ENCODE measurements around the gene ASB13.
A peak's percentile ranks its signal among the peaks of the same experiment; 100 is the strongest.
"Not testable (repeated sequence)": the region's sequence is repeated elsewhere in the genome, so short reads cannot be mapped to it uniquely, and the experiment has no call there.

The ASB13 gene

DNA sequence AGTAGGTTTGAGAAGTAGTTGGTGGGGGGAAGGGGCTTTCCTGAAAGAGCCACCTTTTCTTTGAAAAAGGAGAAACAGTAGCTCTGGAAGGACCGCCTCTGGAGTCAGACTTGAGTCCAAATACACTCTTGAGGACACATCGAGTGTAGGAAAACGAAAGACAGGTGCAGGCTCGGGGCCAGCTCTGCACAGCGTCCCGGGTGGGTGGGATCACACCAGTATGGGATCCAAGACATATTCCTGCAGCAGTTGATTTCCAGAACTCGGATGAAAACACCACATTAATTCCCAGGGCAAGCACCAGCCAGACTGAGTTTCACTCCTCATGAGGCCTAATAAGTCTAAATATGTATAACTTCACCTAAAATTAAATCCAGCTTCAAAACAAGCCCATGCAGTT is 61.4 kb downstream of the ASB13 start:
- no peak for DNase-seq

DNA sequence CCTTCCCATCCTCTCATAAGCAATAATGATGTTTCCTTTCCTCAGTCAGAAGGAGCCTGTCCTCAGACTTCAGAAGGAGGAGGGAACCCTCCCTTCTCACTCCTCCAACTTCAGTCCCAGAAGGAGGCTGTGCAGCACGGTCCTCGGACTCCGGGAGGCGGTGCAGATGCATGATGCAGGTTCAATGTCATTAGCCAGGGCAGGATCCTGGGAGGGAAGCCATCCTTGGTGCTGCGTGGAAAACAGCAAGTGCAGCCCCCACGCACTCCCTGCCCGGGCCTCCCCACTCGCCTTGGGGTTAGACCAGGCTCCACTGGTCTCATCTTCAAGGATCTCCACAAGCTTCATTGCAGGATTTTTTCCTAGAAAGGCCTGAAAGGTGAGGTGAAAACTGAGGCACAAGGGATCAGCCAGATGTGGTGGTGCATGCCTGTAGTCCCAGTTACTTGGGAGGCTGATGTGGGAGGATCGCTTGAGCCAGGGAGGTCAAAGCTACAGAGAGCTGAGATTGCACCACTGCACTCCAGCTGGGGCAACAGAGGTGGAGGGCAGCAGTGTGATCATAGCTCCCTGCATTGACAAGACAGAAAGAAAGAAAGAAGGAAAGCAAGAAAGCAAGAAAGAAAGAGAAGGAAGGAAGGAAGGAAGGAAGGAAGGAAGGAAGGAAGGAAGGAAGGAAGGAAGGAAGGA is 62.0 kb downstream of the ASB13 start:
- no peak for DNase-seq

DNA sequence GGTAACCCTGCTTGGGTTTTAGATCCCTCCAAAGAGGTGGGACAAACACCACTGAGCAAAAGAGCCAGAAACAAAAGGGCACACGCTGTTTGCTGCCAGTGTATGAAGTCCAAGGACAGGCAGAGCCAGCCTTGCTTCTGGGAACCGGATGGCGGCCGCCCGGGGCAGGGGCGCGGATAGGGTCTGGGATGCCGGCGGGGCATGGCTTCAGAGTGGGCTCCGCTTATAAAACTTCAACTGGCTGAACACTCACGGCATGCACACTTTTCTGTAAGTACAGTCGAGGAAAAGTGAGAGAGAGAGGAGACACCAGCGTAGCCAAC is 62.6 kb downstream of the ASB13 start:
- DNase-seq, result no peak

GRCh38 chr10:5603091-5603847 is 63.1 kb downstream of the ASB13 start:
- no peak for DNase-seq

DNA sequence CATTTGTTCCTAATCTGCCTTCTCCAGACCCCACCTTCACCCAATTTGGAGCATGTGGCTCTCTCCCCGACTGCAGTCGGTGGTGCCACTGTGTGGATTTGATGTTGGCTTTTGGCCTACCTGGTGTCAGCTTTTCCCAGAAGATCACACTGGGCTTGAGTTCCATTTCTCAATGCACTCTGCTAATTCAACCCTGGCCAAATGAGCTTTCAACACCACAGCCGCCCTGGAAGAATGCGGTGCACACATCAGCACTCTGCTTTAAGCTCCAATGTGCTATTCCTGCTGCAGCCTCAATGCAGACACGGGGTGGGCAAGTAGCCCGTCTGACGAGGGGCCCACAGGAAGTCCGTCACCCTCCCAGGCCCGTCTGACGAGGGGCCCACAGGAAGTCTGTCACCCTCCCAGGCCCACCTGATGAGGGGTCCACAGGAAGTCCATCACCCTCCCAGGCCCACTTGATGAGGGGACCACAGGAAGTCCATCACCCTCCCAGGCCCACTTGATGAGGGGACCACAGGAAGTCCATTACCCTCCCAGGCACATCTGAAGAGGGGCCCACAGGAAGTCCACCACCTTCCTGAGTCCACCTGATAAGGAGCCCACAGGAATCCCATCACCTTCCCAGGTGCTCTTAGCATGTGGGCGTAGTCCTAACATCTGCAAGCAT is 64.4 kb downstream of the ASB13 start:
- DNase-seq, result no peak

GRCh38 chr10:5600908-5601307 is 65.5 kb downstream of the ASB13 start:
- DNase-seq, result no peak

GRCh38 chr10:5599613-5600520 is 66.5 kb downstream of the ASB13 start:
- DNase-seq, result no peak

DNA sequence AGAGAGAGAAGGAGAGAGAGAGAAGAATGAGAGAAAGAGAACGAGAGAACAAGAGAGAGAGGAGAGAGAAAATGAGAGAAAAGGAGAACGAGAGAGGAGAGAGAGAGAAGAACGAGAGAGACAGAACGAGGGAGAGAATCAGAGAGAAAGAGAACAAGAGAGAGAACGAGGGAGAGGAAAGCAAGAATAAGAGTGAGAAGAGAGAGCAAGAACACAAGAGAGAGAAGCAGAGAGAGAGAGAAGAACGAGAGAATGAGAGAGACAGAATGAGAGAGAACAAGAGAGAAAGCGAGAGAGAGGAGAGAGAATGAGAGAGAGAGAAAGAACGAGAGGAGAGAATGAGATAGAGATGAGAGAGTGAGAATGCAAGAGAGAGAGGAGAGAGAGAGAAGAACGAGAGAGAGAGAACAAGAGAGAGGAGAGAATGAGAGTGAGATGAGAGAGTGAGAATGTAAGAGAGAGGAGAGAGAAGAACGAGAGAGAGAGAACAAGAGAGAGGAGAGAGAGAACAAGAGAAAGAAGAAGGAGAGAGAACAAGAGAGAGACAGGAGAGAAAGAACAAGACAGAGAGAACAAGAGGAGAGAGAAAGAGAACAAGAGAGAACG is 68.2 kb downstream of the ASB13 start:
- no peak for DNase-seq

DNA sequence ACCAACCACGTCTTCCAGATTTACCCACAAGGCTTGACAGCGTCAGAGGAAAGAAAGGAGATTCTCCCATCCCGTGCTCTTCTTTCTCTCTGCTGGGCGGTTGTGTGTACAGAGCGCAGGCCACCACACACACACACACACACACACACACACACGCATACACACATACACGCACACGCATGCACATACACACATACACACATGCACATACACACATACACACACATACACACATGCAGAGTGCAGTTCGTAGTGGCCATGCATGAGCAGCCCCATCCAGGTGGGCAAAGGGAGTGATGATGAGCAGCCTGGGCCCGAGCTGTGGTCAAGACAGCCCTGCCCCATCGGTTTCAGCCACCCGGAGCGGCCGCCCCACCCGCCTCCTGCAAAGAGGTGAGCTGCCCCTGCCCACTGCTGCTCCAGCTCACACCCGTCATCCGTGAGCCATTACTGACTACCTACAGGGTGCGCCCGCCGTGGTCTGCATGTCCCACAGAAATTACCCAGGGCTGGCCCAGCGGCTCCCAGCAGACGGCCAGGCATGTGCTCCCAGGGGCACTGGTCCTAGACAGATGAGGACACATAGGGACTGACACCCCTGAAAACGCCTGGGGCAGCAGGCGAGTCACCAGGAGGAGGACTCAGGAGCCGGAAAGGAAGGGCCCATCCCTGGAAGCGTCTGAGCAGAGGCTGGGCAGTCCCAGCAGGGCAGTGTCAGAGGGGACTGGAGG is 69.6 kb downstream of the ASB13 start:
- DNase-seq, result no peak

- no peak for DNase-seq
Measured at GRCh38 chr10:5595994-5596471, 70.4 kb downstream of the ASB13 start.

DNA sequence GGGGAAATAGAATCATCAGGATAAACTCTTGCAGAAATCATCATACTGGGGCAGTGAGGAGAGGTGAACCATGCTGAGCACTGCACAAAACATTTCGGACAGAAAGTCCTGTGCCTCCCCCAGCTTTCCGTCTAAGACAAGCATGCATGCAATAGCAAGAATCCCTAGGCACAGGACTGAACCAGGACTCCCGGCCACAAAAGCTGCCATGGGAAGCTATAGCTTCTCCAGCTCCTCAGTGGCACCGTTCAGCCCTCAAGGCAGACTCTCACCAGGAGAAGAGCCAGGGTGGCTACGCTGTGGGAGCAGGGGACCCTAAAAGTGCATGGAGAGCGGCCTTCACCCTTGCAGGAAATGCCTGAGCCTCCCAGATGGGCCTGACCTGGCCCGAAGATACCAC is 70.8 kb downstream of the ASB13 start:
- DNase-seq, result no peak

DNA sequence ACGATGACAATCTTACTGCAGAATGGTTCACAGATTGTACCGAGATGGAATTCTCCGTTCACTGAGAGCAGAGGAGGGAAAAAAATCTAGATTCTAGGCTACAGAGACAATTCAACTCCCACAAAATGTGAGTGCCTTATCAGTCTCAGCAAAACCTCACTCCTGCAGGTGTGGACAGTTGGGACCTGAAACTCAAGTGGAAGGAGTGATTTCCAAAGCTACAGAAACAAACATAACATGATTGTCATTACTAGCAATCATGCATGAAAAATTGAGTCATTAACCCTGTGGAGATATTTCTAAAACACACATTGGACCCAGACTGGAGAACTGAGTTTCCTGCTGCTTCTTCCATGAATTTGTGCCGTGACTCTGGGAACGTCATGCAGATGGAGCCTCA is 71.3 kb downstream of the ASB13 start:
- DNase-seq, result no peak

DNA sequence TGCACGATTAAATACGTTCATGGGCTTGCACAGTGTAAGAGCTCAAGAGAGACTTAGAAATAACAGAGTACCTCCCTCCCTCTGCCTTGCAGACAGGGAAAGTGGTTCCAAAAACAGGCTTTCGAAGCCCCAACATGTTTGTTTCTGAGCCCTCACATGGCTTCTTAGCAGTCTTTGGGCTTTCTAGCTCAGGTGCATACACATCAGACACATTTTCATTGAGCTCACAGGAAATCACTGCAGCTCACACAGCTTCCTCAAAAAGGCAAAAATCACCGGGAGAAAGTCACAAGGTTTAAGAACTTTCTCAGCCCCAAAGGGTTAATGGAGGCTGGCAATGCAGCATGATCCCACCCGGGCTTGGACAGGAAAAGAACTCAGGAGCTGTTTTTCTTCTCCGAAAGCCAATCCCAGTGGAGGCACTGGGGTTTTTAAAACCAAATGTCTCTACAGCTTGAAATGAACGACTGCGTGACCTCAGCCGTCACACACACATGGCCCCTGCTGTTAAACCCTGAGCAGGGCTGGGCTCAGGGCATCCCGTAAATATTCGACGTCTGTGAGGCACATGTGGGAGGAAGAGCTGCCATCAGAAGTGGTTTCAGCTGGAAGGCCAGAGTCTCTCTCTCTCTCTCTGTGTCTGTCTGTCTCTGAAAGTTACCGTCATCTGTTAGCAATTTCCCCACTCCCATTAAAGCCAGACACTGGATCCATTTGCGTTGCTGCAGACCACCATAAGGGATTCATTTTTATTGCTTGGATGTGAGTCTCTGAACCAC is 71.9 kb downstream of the ASB13 start:
- DNase-seq, result peak in 1 of 4 experiments; percentile 5

DNA sequence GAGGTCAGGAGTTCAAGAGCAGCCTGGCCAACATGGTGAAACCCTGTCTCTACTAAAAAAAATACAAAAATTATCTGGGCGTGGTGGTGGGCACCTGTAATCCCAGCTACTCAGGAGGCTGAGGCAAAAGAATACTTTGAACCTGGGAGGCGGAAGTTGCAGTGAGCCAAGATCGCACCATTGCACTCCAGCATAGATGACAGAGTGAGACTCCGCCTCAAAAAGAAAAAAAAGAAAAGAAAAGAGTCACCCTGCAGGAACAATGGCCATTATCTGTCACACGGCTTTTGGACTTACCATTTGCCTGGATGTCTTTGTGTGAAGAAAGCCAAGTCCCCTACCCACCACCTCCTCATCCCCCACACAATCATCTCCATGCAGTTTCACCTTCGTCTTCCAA is 73.0 kb downstream of the ASB13 start:
- DNase-seq, result not testable (repeated sequence)

GRCh38 chr10:5592070-5592469 is 74.3 kb downstream of the ASB13 start:
- DNase-seq, result no peak

DNA sequence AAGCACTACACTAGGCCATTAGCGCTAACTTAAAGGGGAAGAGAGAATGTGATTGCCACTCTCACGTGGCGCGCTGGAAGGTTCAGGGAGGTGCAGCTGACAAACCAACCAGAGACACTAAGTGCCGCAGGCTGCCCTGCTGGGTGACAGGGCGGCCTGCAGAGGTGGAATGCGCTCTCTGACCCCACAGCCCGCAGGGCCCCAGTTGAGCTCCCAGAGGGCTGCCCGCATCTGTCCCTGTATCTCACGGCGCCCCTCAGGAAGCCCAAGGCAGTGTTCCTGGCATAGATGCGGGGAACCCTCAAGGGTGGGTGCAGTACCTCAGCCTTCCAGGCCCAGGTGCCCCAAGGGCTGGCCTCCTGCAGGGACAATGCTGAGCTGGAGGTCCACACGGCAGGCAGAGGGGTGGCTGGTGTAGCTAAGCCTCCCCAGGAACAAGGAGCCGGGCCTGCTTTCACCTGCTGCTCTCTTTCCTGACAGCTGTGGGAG is 75.0 kb downstream of the ASB13 start:
- DNase-seq, result no peak

DNA sequence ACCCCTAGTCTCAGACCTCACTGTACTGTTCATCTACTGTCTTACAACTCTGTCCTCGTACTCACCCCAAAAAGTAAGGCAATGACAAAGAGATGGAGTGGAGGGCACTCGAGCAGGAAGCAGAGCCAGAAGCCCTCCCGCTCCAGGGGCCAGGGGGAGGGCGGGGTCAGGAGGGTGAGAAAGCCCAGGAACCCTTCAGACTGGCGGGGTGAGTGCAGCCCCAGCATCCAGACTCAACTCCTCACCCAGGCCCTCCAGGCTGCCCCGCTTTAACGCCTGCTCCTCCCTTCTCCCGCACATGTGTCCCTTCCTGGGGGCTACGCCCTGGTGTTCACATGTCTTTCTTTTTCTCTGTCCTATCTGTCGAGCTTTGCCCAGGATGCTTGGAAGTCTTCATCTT is 75.6 kb downstream of the ASB13 start:
- no peak for DNase-seq

GRCh38 chr10:5589661-5590511 is 76.5 kb downstream of the ASB13 start:
- DNase-seq, result no peak

DNA sequence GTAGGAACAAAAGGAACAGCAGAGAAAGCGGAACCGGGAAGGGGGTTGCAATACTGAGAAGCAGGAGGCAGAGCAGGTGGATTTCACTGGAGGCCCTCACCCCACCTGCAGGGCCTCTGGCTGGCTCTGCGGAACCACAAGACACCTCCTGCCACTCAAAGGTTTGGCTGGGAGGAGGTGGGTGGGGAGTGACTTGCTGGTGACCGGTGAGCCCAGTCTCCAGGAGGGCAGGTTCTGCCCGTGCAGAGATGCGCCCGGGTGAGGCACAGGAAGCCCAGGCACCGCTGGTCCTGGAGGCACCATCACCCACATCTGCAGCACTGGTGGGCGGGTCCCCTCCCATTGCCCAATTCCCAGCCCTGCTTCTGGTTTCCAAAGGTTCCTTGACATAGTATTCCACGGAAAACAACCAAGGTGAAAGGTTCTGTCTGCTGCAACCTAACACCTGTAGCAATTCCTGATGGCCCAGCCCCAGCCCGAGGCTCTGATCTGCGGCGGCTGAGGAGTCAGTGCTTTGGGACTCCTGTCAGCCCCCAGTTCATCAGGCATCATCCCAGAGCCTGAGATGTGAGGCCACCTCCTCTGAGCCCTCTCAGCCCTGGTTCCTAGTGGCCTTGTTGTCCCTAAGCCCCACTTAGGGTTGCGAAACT is 77.3 kb downstream of the ASB13 start:
- DNase-seq, result no peak

Measured in activated naive CD4-positive, alpha-beta T cell (primary cell).